SK-N-SH (cell line): Measurements from ENCODE around the gene NHERF2. TPM values are rescaled to one million over a fixed set of nuclear protein-coding genes. Genes with fewer than 3 reads are reported as not detected.

Experiments used
- CTCF ChIA-PET: fragments of 300-600, 350-600 bp; formaldehyde crosslinking; extraction: SDS; loops from one replicate; lab custom pipeline; 2021; lab: Yijun Ruan, JAX
- POLR2A ChIA-PET: fragments of 350-600 bp; sonication (Branson Sonifier 250); formaldehyde crosslinking; extraction: SDS; loops from one replicate; lab custom pipeline; 2020; ENCODE audit warnings: antibody characterized with exemption, inconsistent platforms; lab: Yijun Ruan, JAX
- DNase-seq: peaks from one replicate; pipeline ENCODE4 v3.0.0; 2012
- H2AFZ ChIP-seq: fragments of 200-600 bp; sonication (generic); 2 replicates; pipeline ENCODE4 v1.8.1; 2016; ENCODE audit warnings: antibody characterized with exemption, mild to moderate bottlenecking, low read depth
- H3F3A ChIP-seq: fragments of 200-600 bp; sonication (generic); replicated peaks from 2 replicates; pipeline ENCODE3; 2016; ENCODE audit warnings: antibody characterized with exemption, mild to moderate bottlenecking; ENCODE audit not compliant: insufficient read depth
- H3K27ac ChIP-seq, 2 experiments: fragments of 200-500 bp in 1 of 2; fragments of 200-600 bp in 1 of 2; sonication (Bioruptor generic) in 1 of 2; sonication (generic), shearing (Covaris generic) in 1 of 2; 2 replicates each; pipeline versions ENCODE4 v1.5.1 to v1.6.1; 2014 to 2016; ENCODE audit warnings: low read depth in 2 of 2, inconsistent platforms in 1 of 2, low read length in 1 of 2, mild to moderate bottlenecking in 1 of 2, mixed read lengths in 1 of 2
- H3K27me3 ChIP-seq: fragments of 200-600 bp; sonication (generic), shearing (Covaris generic); 2 replicates; pipeline ENCODE4 v1.6.1; 2016; ENCODE audit warnings: mixed run types; ENCODE audit not compliant: insufficient read depth
- H3K36me3 ChIP-seq, 2 experiments: fragments of 200-500 bp in 1 of 2; fragments of 200-600 bp in 1 of 2; sonication (Bioruptor generic) in 1 of 2; sonication (generic) in 1 of 2; replicated peaks in 1 of 2; 2 replicates each; pipeline versions ENCODE3 to v1.5.1; 2014 to 2016; ENCODE audit warnings: low read length in 1 of 2, mild to moderate bottlenecking in 1 of 2; ENCODE audit not compliant: insufficient read depth in 2 of 2, control insufficient read depth in 1 of 2
- H3K4me1 ChIP-seq, 2 experiments: fragments of 200-500 bp in 1 of 2; fragments of 200-600 bp in 1 of 2; sonication (Bioruptor generic) in 1 of 2; sonication (generic), shearing (Covaris generic) in 1 of 2; 2 replicates each; pipeline versions ENCODE4 v1.5.1 to v1.6.1; 2014 to 2016; ENCODE audit warnings: low read depth in 1 of 2, low read length in 1 of 2, mixed run types in 1 of 2; ENCODE audit not compliant: insufficient read depth in 2 of 2, control insufficient read depth in 1 of 2
- H3K4me2 ChIP-seq: fragments of 200-600 bp; sonication (generic), shearing (Covaris generic); 2 replicates; pipeline ENCODE4 v1.6.1; 2017; ENCODE audit warnings: mixed run types
- H3K4me3 ChIP-seq, 2 experiments: fragments of 200-500 bp in 1 of 2; fragments of 200-600 bp in 1 of 2; sonication (Bioruptor generic) in 1 of 2; sonication (generic), shearing (Covaris generic) in 1 of 2; 2 replicates each; pipeline versions ENCODE4 v1.5.1 to v1.8.1; 2014 to 2016; ENCODE audit warnings: low read depth in 2 of 2, inconsistent platforms in 1 of 2, low read length in 1 of 2, mild to moderate bottlenecking in 1 of 2, mixed read lengths in 1 of 2, moderate library complexity in 1 of 2
- H3K79me2 ChIP-seq: fragments of 200-600 bp; sonication (generic); 2 replicates; pipeline ENCODE4 v1.8.1; 2017; ENCODE audit warnings: mild to moderate bottlenecking; ENCODE audit not compliant: insufficient read depth
- H3K9ac ChIP-seq: fragments of 200-600 bp; sonication (generic); 2 replicates; pipeline ENCODE4 v1.6.1; 2017; ENCODE audit warnings: mixed run types
- H3K9me2 ChIP-seq: fragments of 200-600 bp; sonication (generic); 2 replicates; pipeline ENCODE4 v1.6.1; 2017; ENCODE audit warnings: mixed run types
- H3K9me3 ChIP-seq: fragments of 200-600 bp; sonication (generic); 2 replicates; pipeline ENCODE4 v1.6.1; 2017; ENCODE audit warnings: mixed run types, mild to moderate bottlenecking, moderate library complexity
- H4K20me1 ChIP-seq: fragments of 200-600 bp; sonication (generic); 2 replicates; pipeline ENCODE4 v1.6.1; 2017; ENCODE audit warnings: mild to moderate bottlenecking, mixed run types; ENCODE audit not compliant: insufficient read depth
- EZH2phosphoT487 ChIP-seq: fragments of 200-600 bp; sonication (generic); IDR thresholded peaks from 2 replicates; pipeline ENCODE4 v1.6.1; 2017; ENCODE audit warnings: low read depth, mixed run types, mild to moderate bottlenecking, antibody characterized with exemption, moderate library complexity, borderline replicate concordance
- GABPA ChIP-seq: IDR thresholded peaks from 2 replicates; pipeline ENCODE4 v1.4.0; 2012; ENCODE audit warnings: low read depth, mild to moderate bottlenecking
- GATA2 ChIP-seq: sonication (generic); formaldehyde crosslinking; IDR thresholded peaks from 2 replicates; pipeline ENCODE4 v1.5.0; 2020; ENCODE audit warnings: mild to moderate bottlenecking, missing genetic modification reagents
- JUND ChIP-seq: IDR thresholded peaks from 2 replicates; pipeline ENCODE4 v1.4.0; 2012
- POLR2AphosphoS5 ChIP-seq: IDR thresholded peaks from 2 replicates; pipeline ENCODE4 v1.6.1; 2012; ENCODE audit warnings: low read depth, low read length
- RFX5 ChIP-seq: IDR thresholded peaks from 2 replicates; pipeline ENCODE4 v1.6.1; 2012; ENCODE audit warnings: mild to moderate bottlenecking, improper control_type of control experiment, low read length
- SIN3A ChIP-seq: IDR thresholded peaks from 2 replicates; pipeline ENCODE4 v1.6.1; 2012; ENCODE audit warnings: low read depth, mild to moderate bottlenecking, low read length, moderate library complexity, borderline replicate concordance
- TAF1 ChIP-seq: IDR thresholded peaks from 2 replicates; pipeline ENCODE4 v1.6.1; 2012; ENCODE audit warnings: low read depth, mild to moderate bottlenecking, low read length, moderate library complexity, borderline replicate concordance
- TCF12 ChIP-seq: IDR thresholded peaks from 2 replicates; pipeline ENCODE4 v1.4.0; 2012
- TEAD4 ChIP-seq: IDR thresholded peaks from 2 replicates; pipeline ENCODE4 v1.4.0; 2012; ENCODE audit warnings: mild to moderate bottlenecking, borderline replicate concordance; ENCODE audit not compliant: insufficient read depth
- YY1 ChIP-seq: IDR thresholded peaks from 2 replicates; pipeline ENCODE4 v1.4.0; 2012; ENCODE audit warnings: low read depth, mild to moderate bottlenecking
- WGBS: methylation state at CpG from one replicate; pipeline ENCODE4 v1.1.6; 2017; ENCODE audit warnings: low lambda C conversion rate; 5-methylcytosine and 5-hydroxymethylcytosine counted together
- polyA plus RNA-seq, 3 experiments: library from polyadenylated mRNA; depleted of rRNA; stranded (reverse); fragments of >200 nt; gene quantifications; 2 replicates each; pipeline ENCODE4 v1.2.3, GENCODE V29; 2012
- TF ChIP-seq, protein P1 (sequence below): IDR thresholded peaks from 2 replicates; pipeline ENCODE4 v1.4.0; 2012; ENCODE audit warnings: low read depth, borderline replicate concordance
- TF ChIP-seq, protein P2 (sequence below): IDR thresholded peaks from 2 replicates; pipeline ENCODE4 v1.4.0; 2012; ENCODE audit warnings: low read depth, borderline replicate concordance
- TF ChIP-seq, protein P3 (sequence below): IDR thresholded peaks from 2 replicates; pipeline ENCODE4 v1.4.0; 2012; ENCODE audit warnings: low read depth
- TF ChIP-seq, protein P4 (sequence below): IDR thresholded peaks from 2 replicates; pipeline ENCODE4 v1.6.1; 2012; ENCODE audit warnings: mild to moderate bottlenecking, low read depth, low read length, moderate library complexity

The NHERF2 gene
- polyA plus RNA-seq, 1 of the 3 experiments (the other 2 are of a cell fraction): 53.8 TPM

DNA sequence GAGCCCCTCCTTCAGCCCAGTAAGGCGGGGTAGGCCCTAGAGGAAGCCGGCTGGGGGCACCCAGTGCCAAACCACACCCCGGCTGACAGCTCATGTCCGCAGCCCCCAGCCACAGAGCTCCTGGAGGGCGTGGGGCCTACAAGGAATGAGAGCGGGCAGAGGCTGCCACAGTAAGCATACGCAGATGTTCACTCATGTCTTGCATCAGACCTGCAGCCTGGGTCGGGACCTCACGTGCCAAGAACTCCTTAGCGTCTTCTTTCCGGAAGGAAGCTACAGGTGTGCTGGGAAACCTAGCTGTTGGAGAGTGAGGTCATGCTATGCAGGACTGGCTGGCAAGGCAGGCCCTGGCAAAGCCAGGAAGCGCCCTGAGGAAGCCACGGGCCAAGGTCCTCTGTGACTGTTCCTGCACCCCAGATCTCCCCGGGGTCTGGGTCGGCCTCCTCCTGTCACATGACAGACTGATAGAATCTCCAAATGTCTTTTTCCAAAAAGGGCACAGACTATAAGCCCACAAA, 18.6 kb upstream of the NHERF2 start (continued):
- TF ChIP-seq, protein P1, sequence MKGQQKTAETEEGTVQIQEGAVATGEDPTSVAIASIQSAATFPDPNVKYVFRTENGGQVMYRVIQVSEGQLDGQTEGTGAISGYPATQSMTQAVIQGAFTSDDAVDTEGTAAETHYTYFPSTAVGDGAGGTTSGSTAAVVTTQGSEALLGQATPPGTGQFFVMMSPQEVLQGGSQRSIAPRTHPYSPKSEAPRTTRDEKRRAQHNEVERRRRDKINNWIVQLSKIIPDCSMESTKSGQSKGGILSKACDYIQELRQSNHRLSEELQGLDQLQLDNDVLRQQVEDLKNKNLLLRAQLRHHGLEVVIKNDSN: no peak
- TF ChIP-seq, protein P2, sequence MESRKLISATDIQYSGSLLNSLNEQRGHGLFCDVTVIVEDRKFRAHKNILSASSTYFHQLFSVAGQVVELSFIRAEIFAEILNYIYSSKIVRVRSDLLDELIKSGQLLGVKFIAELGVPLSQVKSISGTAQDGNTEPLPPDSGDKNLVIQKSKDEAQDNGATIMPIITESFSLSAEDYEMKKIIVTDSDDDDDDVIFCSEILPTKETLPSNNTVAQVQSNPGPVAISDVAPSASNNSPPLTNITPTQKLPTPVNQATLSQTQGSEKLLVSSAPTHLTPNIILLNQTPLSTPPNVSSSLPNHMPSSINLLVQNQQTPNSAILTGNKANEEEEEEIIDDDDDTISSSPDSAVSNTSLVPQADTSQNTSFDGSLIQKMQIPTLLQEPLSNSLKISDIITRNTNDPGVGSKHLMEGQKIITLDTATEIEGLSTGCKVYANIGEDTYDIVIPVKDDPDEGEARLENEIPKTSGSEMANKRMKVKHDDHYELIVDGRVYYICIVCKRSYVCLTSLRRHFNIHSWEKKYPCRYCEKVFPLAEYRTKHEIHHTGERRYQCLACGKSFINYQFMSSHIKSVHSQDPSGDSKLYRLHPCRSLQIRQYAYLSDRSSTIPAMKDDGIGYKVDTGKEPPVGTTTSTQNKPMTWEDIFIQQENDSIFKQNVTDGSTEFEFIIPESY: no peak
- TF ChIP-seq YY1: no peak
- TF ChIP-seq GATA2: no peak
- TF ChIP-seq EZH2phosphoT487: no peak
- TF ChIP-seq RFX5: no peak
- TF ChIP-seq, protein P3, sequence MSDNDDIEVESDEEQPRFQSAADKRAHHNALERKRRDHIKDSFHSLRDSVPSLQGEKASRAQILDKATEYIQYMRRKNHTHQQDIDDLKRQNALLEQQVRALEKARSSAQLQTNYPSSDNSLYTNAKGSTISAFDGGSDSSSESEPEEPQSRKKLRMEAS: no peak
- no peak for TF ChIP-seq TCF12

DNA sequence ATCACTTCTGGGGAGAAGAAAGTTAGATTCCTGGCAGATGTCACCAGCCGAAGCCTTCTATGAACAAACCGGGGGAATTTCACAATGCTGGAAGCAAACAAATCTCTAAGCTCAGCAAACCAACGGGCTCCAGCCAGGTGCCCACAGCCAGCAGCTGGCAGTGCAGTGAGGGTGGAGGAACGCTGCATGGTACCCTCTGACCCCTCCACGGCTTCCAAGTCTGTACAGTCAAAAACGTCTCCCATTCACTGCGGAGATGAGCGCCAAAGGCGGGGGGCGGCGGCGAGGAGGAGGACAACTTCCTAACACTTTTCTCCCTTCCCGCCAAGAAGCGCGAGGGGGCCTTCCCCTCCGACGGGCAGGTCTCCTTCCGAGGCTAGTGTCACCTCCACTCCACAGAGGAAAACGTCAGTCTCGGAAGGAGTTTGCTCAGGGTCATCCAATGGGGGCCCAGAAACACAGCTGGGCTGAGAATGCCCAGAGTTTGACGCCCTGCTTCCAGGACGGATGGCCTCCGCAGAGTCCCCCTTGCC, 18.0 kb upstream of the NHERF2 start:
- Histone ChIP-seq H3K4me1 (peaks cover 24 to 58% of the 10 kb centered on the region in 2 experiments; a peak in 3 of 4 replicates), H3K9me3 (no peaks in the 10 kb centered on the region), H3K4me2 (peak overlapping the region; percentile 97), H3K27ac (peak overlapping the region; percentile 72 to 75), H3K79me2 (peaks cover 67% of the 10 kb centered on the region), H4K20me1 (peaks cover 55% of the 10 kb centered on the region), H3K4me3 (peak overlapping the region; percentile 90 to 91), H3F3A (peaks cover 15% of the 10 kb centered on the region), H3K9ac (peak overlapping the region; percentile 95), H2AFZ (no peak overlapping the region), H3K36me3 (peaks cover 0 to 6% of the 10 kb centered on the region in 2 experiments), H3K27me3 (no peaks in the 10 kb centered on the region), H3K9me2 (no peaks in the 10 kb centered on the region)
- POLR2A ChIA-PET: interaction anchor here (0.6 to 1.4 kb wide), 4 partner anchors 11 to 147 kb away, joined by 3 to 8 read pairs (median 6); partner anchors contain the start of genes RPS2 and TRAF7
- CTCF ChIA-PET: interaction anchor here (1.1 to 1.7 kb wide), 7 partner anchors 13 to 139 kb away, joined by 3 to 12 read pairs (median 5); partner anchors contain the start of genes NTHL1, RPS2 and TSC2
- WGBS: 3% methylated on average over 8 of the region's 23 CpGs
- peak; percentile 61 for DNase-seq
- TF ChIP-seq GABPA (0 out of 2 replicates have a peak, but pooled peaks have one; percentile 18), TEAD4 (no peak), JUND (no peak), TAF1 (no peak), POLR2AphosphoS5 (no peak), YY1 (no peak), SIN3A (no peak)
- TF ChIP-seq, protein P4, sequence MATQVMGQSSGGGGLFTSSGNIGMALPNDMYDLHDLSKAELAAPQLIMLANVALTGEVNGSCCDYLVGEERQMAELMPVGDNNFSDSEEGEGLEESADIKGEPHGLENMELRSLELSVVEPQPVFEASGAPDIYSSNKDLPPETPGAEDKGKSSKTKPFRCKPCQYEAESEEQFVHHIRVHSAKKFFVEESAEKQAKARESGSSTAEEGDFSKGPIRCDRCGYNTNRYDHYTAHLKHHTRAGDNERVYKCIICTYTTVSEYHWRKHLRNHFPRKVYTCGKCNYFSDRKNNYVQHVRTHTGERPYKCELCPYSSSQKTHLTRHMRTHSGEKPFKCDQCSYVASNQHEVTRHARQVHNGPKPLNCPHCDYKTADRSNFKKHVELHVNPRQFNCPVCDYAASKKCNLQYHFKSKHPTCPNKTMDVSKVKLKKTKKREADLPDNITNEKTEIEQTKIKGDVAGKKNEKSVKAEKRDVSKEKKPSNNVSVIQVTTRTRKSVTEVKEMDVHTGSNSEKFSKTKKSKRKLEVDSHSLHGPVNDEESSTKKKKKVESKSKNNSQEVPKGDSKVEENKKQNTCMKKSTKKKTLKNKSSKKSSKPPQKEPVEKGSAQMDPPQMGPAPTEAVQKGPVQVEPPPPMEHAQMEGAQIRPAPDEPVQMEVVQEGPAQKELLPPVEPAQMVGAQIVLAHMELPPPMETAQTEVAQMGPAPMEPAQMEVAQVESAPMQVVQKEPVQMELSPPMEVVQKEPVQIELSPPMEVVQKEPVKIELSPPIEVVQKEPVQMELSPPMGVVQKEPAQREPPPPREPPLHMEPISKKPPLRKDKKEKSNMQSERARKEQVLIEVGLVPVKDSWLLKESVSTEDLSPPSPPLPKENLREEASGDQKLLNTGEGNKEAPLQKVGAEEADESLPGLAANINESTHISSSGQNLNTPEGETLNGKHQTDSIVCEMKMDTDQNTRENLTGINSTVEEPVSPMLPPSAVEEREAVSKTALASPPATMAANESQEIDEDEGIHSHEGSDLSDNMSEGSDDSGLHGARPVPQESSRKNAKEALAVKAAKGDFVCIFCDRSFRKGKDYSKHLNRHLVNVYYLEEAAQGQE: no peak
